Ovary (tissue), 9 donors: ENCODE results near the gene NHLRC1. TPM values are rescaled to one million over a fixed set of nuclear protein-coding genes. Genes with fewer than 3 reads are reported as not detected.

Source experiments
- DNase-seq, 5 donors: peaks; one replicate each; pipeline ENCODE4 v3.0.0-alpha.2; 2019 to 2020
- H3K27ac ChIP-seq, 2 donors: fragments of 200-600 bp; one replicate each; pipeline versions ENCODE4 v1.5.1 to v1.8.0; 2019 to 2022
- H3K27me3 ChIP-seq: fragments of 200-600 bp; one replicate; pipeline ENCODE4 v1.8.0; 2022
- H3K36me3 ChIP-seq: fragments of 200-600 bp; sonication (generic); one replicate; pipeline ENCODE4 v1.5.1; 2019
- H3K4me1 ChIP-seq: one replicate; pipeline ENCODE4 v1.8.1; 2013; ENCODE audit warnings: mild to moderate bottlenecking, moderate library complexity; ENCODE audit not compliant: insufficient read depth
- H3K4me3 ChIP-seq: fragments of 200-600 bp; sonication (generic); one replicate; pipeline ENCODE4 v1.5.1; 2017
- H3K9me3 ChIP-seq, 2 donors: fragments of 200-600 bp in 1 of 2; sonication (generic) in 1 of 2; one replicate each; pipeline versions ENCODE4 v1.5.1 to v1.8.1; 2013 to 2019; ENCODE audit warnings: mild to moderate bottlenecking in 1 of 2, moderate library complexity in 1 of 2
- CTCF ChIP-seq, 3 donors: fragments of 450-650 bp in 2 of 3; fragments of 200-600 bp in 1 of 3; IDR thresholded peaks; one replicate each; pipeline versions ENCODE4 v1.5.1 to v1.8.0; 2016 to 2022; ENCODE audit warnings: antibody characterized with exemption in 3 of 3, mild to moderate bottlenecking in 1 of 3
- EP300 ChIP-seq: sonication (generic); formaldehyde crosslinking; IDR thresholded peaks from one replicate; pipeline ENCODE4 v1.6.1; 2017; ENCODE audit warnings: antibody characterized with exemption
- POLR2A ChIP-seq: fragments of 450-650 bp; IDR thresholded peaks from one replicate; pipeline ENCODE4 v1.6.1; 2017; ENCODE audit warnings: antibody characterized with exemption, mild to moderate bottlenecking, moderate library complexity
- WGBS, 3 donors: extraction: QIAGEN DNeasy Blood & Tissue Kit in 1 of 3; methylation state at CpG; one replicate each; pipeline versions ENCODE4 v1.1.5 to v1.1.7; 2013 to 2017; 5-methylcytosine and 5-hydroxymethylcytosine counted together
- intact Hi-C, 4 donors: fragments of 100-400 bp; cut with DNase I; formaldehyde crosslinking; loops; one replicate each; pipeline versions ENCODE4 v1.11.0 to v1.15.1; 2022 to 2023
- polyA plus RNA-seq, 2 donors: library from polyadenylated mRNA; stranded (reverse); fragments of 200-250 nt in 1 of 2; fragments of 350-450 nt in 1 of 2; fragmentation: Illumina TruSeq in 1 of 2; extraction: RNeasy Lipid Tissue Mini Kit (QIAGEN cat#74804) in 1 of 2; gene quantifications; one replicate each; pipeline ENCODE4 v1.2.3, GENCODE V29; 2013 to 2014
- total RNA-seq, 7 donors: library from RNA; depleted of rRNA in 2 of 7; stranded (reverse); fragments of >200 nt in 2 of 7; fragmentation: NEBNext Ultra II Directional in 3 of 7; extraction: Animal tissue kit (Norgen Biotek cat#: 25700) in 3 of 7; gene quantifications; one replicate each; pipeline versions ENCODE4 v1.1.0 to v1.2.4, GENCODE V29; 2016 to 2023
- donor health status: DM: no; HTN: no; CAD: no; lungs with moderate emphysema.
- donor health status: DM: no; HTN: no; CAD: no.
- donor health status: Bipolar disorder and iron deficiency.
- donor health status: DM: yes; HTN: yes; CAD: no.
- donor health status: DM: no; HTN: no; CAD: no.
- donor health status: DM: yes; HTN: yes; CAD: no.

Gene NHLRC1
- total and polyA plus RNA-seq, 9 donors: 0.46 to 1.7 (median 1.2) TPM

DNA sequence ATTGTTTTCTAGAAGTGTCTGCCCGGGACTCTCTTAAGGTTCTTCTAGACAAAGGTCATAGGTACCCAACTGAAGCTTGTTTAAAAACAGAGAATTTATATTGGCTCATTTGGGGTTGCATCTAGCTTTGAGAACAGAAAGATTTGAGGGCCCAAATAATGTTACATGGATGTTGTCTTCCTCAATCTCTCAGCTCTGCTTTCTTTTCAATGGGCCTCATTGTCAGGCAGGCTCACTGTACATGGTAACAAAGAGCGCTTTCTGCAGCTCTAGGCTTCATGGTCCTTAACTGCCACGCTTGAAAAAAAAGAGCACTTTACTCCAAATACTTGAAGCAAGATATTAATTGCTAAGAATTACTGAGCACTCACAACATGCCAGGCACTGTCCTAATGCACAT lies 22.2 kb downstream of the NHLRC1 start:
- Histone ChIP-seq H3K27me3 (no peaks in the 10 kb centered on the region), H3K27ac (no peak overlapping the region), H3K4me1 (no peaks in the 10 kb centered on the region), H3K9me3 (no peaks in the 10 kb centered on the region), H3K4me3 (no peak overlapping the region), H3K36me3 (no peaks in the 10 kb centered on the region)
- no peak for DNase-seq
- TF ChIP-seq POLR2A (no peak), EP300 (no peak), CTCF (IDR thresholded peaks at IDR 0.05) (no peak)
- WGBS, 3 donors: 90 to 97% (median 94%) methylated on average over 3 of the region's 3 CpGs
- intact Hi-C loops: no loop called here

- intact Hi-C loops: no loop called here
- TF ChIP-seq CTCF (IDR thresholded peaks at IDR 0.05): no peak
- no peak for TF ChIP-seq EP300
- TF ChIP-seq POLR2A: no peak
- H3K9me3 ChIP-seq: no peaks in the 10 kb centered on the region
- H3K4me3 ChIP-seq: no peak overlapping the region
- DNase-seq: no peak
- H3K4me1 ChIP-seq: no peaks in the 10 kb centered on the region
- no peaks in the 10 kb centered on the region for H3K27me3 ChIP-seq
- H3K27ac ChIP-seq: no peak overlapping the region
- no peaks in the 10 kb centered on the region for H3K36me3 ChIP-seq
- 86 to 96% (median 90%) methylated on average over 2 of the region's 2 CpGs for WGBS, 3 donors
These were observed 23.0 kb downstream of the NHLRC1 start for GRCh38 chr6:18099511-18099910.

DNA sequence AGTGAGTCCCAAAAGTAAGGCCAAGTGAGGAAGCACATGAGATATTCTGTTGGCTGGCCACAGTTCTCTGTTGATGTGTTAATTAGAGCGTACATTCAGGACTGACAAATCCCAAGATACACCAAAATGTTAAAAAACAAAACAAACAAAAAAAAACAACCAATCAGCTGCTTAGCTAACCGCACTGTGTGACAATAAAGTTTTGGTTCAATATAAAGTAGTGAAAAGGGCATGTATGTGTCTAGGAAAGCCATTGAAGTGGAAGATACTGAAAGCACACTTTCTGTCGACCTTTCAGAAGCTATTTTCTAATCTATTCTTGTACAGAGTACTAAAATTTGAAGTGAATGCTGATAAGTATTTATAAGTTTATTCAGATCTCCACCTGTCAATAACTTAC lies 26.1 kb downstream of the NHLRC1 start:
- intact Hi-C loops: no loop called here

GRCh38 chr6:18091382-18091781 lies 31.1 kb downstream of the NHLRC1 start:
- DNase-seq: no peak
- intact Hi-C loops: no loop called here
- TF ChIP-seq CTCF (IDR thresholded peaks at IDR 0.05) (no peak), POLR2A (no peak), EP300 (no peak)
- Histone ChIP-seq H3K27me3 (no peaks in the 10 kb centered on the region), H3K27ac (no peak overlapping the region), H3K4me1 (no peaks in the 10 kb centered on the region), H3K9me3 (no peaks in the 10 kb centered on the region), H3K36me3 (no peaks in the 10 kb centered on the region), H3K4me3 (no peak overlapping the region)
- WGBS, 3 donors: 75 to 85% (median 85%) methylated on average over 1 of the region's 1 CpG

More for the DNA sequence above, 26.1 kb downstream of the NHLRC1 start:
- H3K27ac ChIP-seq: no peak overlapping the region
- H3K4me1 ChIP-seq: no peaks in the 10 kb centered on the region
- no peak for TF ChIP-seq EP300
- TF ChIP-seq CTCF (IDR thresholded peaks at IDR 0.05): no peak
- no peak for TF ChIP-seq POLR2A
- DNase-seq: no peak
- H3K4me3 ChIP-seq: no peak overlapping the region
- H3K27me3 ChIP-seq: no peaks in the 10 kb centered on the region
- H3K36me3 ChIP-seq: no peaks in the 10 kb centered on the region
- WGBS, 3 donors: 84 to 88% (median 85%) methylated on average over 3 of the region's 3 CpGs
- no peaks in the 10 kb centered on the region for H3K9me3 ChIP-seq

- Histone ChIP-seq H3K36me3 (no peaks in the 10 kb centered on the region), H3K27ac (no peak overlapping the region), H3K27me3 (no peaks in the 10 kb centered on the region), H3K4me3 (no peak overlapping the region), H3K9me3 (no peaks in the 10 kb centered on the region), H3K4me1 (no peaks in the 10 kb centered on the region)
- WGBS, 3 donors: 82 to 90% (median 88%) methylated on average over 1 of the region's 1 CpG
- intact Hi-C loops: no loop called here
- no peak for TF ChIP-seq EP300
- no peak for TF ChIP-seq CTCF (IDR thresholded peaks at IDR 0.05)
- TF ChIP-seq POLR2A: no peak
- DNase-seq: no peak
These were observed 32.1 kb downstream of the NHLRC1 start for GRCh38 chr6:18090349-18090786.
